ENCODE measurements around the gene DESI1. TPM values are rescaled to one million over a fixed set of nuclear protein-coding genes. Genes with fewer than 3 reads are reported as not detected.
A peak's percentile ranks its signal among the peaks of the same experiment; 100 is the strongest.

The DESI1 gene
- total and polyA plus RNA-seq, 2 of the 13 experiments (the other 11 are each of a cell fraction or from before 2014, with no cell fraction given) = 21.6 to 29.2 TPM

- TF ChIP-seq TOE1 (CRISPR knock-in tag; IDR thresholded peaks at IDR 0.05) = no peak
- no peak for TF ChIP-seq U2AF2 (IDR thresholded peaks at IDR 0.05; ENCODE audit: low read depth, low read length)
- no peak for TF ChIP-seq ZNF558 (CRISPR knock-in tag; IDR thresholded peaks at IDR 0.05; ENCODE audit: borderline replicate concordance)
- no peak for TF ChIP-seq ZFP1 (CRISPR knock-in tag; IDR thresholded peaks at IDR 0.05)
- TF ChIP-seq ZNF274 (CRISPR knock-in tag; IDR thresholded peaks at IDR 0.05) = no peak; the same call in 1 of the 2 replicates
- TF ChIP-seq ZNF382 (CRISPR knock-in tag; IDR thresholded peaks at IDR 0.05; ENCODE audit: borderline replicate concordance) = no peak
- TF ChIP-seq ZNF607 (CRISPR knock-in tag; IDR thresholded peaks at IDR 0.05; ENCODE audit: borderline replicate concordance) = no peak
- TF ChIP-seq ATAD3A (CRISPR knock-in tag; IDR thresholded peaks at IDR 0.05) = no peak
- no peak for TF ChIP-seq CC2D1A (CRISPR knock-in tag; IDR thresholded peaks at IDR 0.05)
- no peak for TF ChIP-seq TBP (CRISPR knock-in tag; IDR thresholded peaks at IDR 0.05)
- no peak for TF ChIP-seq PHF8 (CRISPR knock-in tag; IDR thresholded peaks at IDR 0.05)
- no peak for TF ChIP-seq CHD4 (IDR thresholded peaks at IDR 0.05; ENCODE audit: borderline replicate concordance, low read length)
- no peak for TF ChIP-seq MED13 (CRISPR knock-in tag; IDR thresholded peaks at IDR 0.05)
- TF ChIP-seq ZSCAN25 (CRISPR knock-in tag; IDR thresholded peaks at IDR 0.05) = no peak
- TF ChIP-seq AKAP8 (CRISPR knock-in tag; IDR thresholded peaks at IDR 0.05) = no peak
- TF ChIP-seq CHCHD3 (CRISPR knock-in tag; IDR thresholded peaks at IDR 0.05) = no peak
- no peak for TF ChIP-seq FOXA1 (IDR thresholded peaks at IDR 0.05)
- no peak for TF ChIP-seq FOXA1 (CRISPR knock-in tag; IDR thresholded peaks at IDR 0.05)
- no peak for TF ChIP-seq ZNF672 (CRISPR knock-in tag; IDR thresholded peaks at IDR 0.05)
- TF ChIP-seq ETV5 (CRISPR knock-in tag; IDR thresholded peaks at IDR 0.05; ENCODE audit: borderline replicate concordance) = no peak; the same call in 1 of the 2 replicates
- TF ChIP-seq ELF1 (CRISPR knock-in tag; IDR thresholded peaks at IDR 0.05) = no peak; the same call in 1 of the 2 replicates
- TF ChIP-seq ZNF24 (IDR thresholded peaks at IDR 0.05) = no peak
- no peak for TF ChIP-seq DDIT3 (CRISPR knock-in tag; IDR thresholded peaks at IDR 0.05)
- TF ChIP-seq PRDM15 (CRISPR knock-in tag; IDR thresholded peaks at IDR 0.05) = no peak
- no peak for TF ChIP-seq HNF1B (CRISPR knock-in tag; IDR thresholded peaks at IDR 0.05)
- peak; percentile 48; the same call in 1 of the 2 replicates for TF ChIP-seq HOXA3 (CRISPR knock-in tag; IDR thresholded peaks at IDR 0.05)
- no peak for TF ChIP-seq CSRNP1 (CRISPR knock-in tag; IDR thresholded peaks at IDR 0.05)
- TF ChIP-seq NCOR1 (IDR thresholded peaks at IDR 0.05; ENCODE audit: borderline replicate concordance, low read length) = no peak
Measured at GRCh38 chr22:41576877-41577276, 44.0 kb downstream of the DESI1 start (continued).

All from HepG2 (cell line).